ENCODE measurements around the gene NOS1. TPM values are rescaled to one million over a fixed set of nuclear protein-coding genes. Genes with fewer than 3 reads are reported as not detected.

Gene NOS1
- total and polyA plus RNA-seq, 2 donors (not counting 3 experiments of a cell fraction or from before 2014, with no cell fraction given) = not detected

DNA sequence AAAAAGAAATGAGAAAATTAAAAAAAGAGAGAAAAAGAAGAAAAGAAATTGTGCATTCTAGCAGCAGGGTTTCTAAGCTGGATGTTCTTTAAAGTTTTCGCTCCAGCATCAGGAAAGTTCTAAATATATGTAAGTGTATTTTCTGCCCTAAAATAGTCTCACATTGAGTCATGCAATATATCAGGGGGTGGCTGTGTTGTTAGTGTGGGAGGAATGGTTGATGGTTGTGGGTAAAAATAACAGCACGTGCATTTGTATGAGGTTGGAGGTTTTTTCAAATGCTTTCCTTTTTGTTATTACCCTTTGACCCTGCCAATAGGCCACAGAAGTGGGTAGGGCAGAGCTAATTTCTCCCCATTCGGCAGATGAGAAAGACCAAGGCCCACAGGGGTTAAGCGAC, 106.0 kb downstream of the NOS1 start:
- H3K9me1 ChIP-seq (replicated peaks; ENCODE audit: control insufficient read depth, extremely low read depth, insufficient read depth, low read length) = no peaks in the 10 kb centered on the region
- no TSS peak for BruUV-seq (replicated peaks)
- no peak overlapping the region for H3K9ac ChIP-seq (replicated peaks; ENCODE audit: extremely low read depth, insufficient read depth, low read length)
- ChIA-PET POLR2A (no interaction called here), CTCF (no interaction called here)
- no peak overlapping the region for H2AFZ ChIP-seq (ENCODE audit: low read depth, low read length)
- no peaks in the 10 kb centered on the region for H3K9me3 ChIP-seq (replicated peaks; ENCODE audit: control insufficient read depth, insufficient read depth, low read length)
- H3K36me3 ChIP-seq (ENCODE audit: control insufficient read depth in 2 of 2, extremely low read depth in 1 of 2, insufficient read depth in 2 of 2, low read length in 2 of 2) = no peaks in the 10 kb centered on the region
- H3K27me3 ChIP-seq (ENCODE audit: control insufficient read depth in 2 of 2, insufficient read depth in 2 of 2, low read length in 2 of 2) = no peaks in the 10 kb centered on the region
- TF ChIP-seq EZH2 (IDR thresholded peaks at IDR 0.05; ENCODE audit: borderline replicate concordance, low read depth, low read length, severe bottlenecking) = no peak
- TF ChIP-seq POLR2AphosphoS5 (IDR thresholded peaks at IDR 0.05; ENCODE audit: insufficient read depth, low read depth, low read length) = no peak
- no peak for TF ChIP-seq GATA2 (IDR thresholded peaks at IDR 0.05; ENCODE audit: insufficient read depth, insufficient read length, low read depth, low read length)
- no peak for TF ChIP-seq JUN (IDR thresholded peaks at IDR 0.05; ENCODE audit: borderline replicate concordance, insufficient read depth, insufficient read length, low read depth)
- no peak for TF ChIP-seq POLR2A (IDR thresholded peaks at IDR 0.05; ENCODE audit: low read depth, low read length)
- TF ChIP-seq, protein P1, sequence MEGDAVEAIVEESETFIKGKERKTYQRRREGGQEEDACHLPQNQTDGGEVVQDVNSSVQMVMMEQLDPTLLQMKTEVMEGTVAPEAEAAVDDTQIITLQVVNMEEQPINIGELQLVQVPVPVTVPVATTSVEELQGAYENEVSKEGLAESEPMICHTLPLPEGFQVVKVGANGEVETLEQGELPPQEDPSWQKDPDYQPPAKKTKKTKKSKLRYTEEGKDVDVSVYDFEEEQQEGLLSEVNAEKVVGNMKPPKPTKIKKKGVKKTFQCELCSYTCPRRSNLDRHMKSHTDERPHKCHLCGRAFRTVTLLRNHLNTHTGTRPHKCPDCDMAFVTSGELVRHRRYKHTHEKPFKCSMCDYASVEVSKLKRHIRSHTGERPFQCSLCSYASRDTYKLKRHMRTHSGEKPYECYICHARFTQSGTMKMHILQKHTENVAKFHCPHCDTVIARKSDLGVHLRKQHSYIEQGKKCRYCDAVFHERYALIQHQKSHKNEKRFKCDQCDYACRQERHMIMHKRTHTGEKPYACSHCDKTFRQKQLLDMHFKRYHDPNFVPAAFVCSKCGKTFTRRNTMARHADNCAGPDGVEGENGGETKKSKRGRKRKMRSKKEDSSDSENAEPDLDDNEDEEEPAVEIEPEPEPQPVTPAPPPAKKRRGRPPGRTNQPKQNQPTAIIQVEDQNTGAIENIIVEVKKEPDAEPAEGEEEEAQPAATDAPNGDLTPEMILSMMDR (IDR thresholded peaks at IDR 0.05; ENCODE audit: extremely low read depth in 1 of 2, insufficient read depth in 1 of 2, low read depth in 1 of 2, low read length in 2 of 2) = no peak
- TF ChIP-seq MYC (IDR thresholded peaks at IDR 0.05; ENCODE audit: low read depth, low read length) = no peak
- no peak for TF ChIP-seq MAX (IDR thresholded peaks at IDR 0.05; ENCODE audit: insufficient read depth, insufficient read length)
- no peak for TF ChIP-seq FOS (IDR thresholded peaks at IDR 0.05; ENCODE audit: borderline replicate concordance, insufficient read depth, low read length)
- intact Hi-C loops (cut with micrococcal nuclease) (no loop called here), dilution Hi-C loops (cut with MboI; ENCODE audit: extremely low pct_ligation_motif_present, low sequenced_read_pairs) (no loop called here)
- no peaks in the 10 kb centered on the region for H3K79me2 ChIP-seq (ENCODE audit: control insufficient read depth, insufficient read depth, low read length)
- H3K4me2 ChIP-seq (ENCODE audit: insufficient read depth, low read length) = no peak overlapping the region
- FAIRE-seq (no peak), DNase-seq (ENCODE audit: low read depth, low spot score) (no peak)
- H4K20me1 ChIP-seq (replicated peaks; ENCODE audit: control insufficient read depth, extremely low read depth, insufficient read depth, low read length) = no peaks in the 10 kb centered on the region
- H3K27ac ChIP-seq (ENCODE audit: insufficient read depth, low read depth, low read length) = no peak overlapping the region
- no peak overlapping the region for H3K4me3 ChIP-seq (replicated peaks in 1 of 3; ENCODE audit: insufficient read depth in 1 of 3, low read depth in 1 of 3, low read length in 3 of 3)
- no peaks in the 10 kb centered on the region for H3K4me1 ChIP-seq (ENCODE audit: control insufficient read depth, extremely low read depth, insufficient read depth, low read length)

Measured in endothelial cell of umbilical vein (primary cell).